VCaP (cell line): ENCODE results near the gene FBXO42.

ENCODE experiments used
- H3K27ac ChIP-seq: fragments of 450-650 bp; 2 replicates; pipeline ENCODE4 v1.5.1; 2017
- TF ChIP-seq, protein P1 (sequence below): fragments of 450-650 bp; conservative IDR thresholded peaks from 2 replicates; pipeline ENCODE4 v1.5.1; 2017; ENCODE audit warnings: mild to moderate bottlenecking, moderate library complexity

FBXO42 gene

DNA sequence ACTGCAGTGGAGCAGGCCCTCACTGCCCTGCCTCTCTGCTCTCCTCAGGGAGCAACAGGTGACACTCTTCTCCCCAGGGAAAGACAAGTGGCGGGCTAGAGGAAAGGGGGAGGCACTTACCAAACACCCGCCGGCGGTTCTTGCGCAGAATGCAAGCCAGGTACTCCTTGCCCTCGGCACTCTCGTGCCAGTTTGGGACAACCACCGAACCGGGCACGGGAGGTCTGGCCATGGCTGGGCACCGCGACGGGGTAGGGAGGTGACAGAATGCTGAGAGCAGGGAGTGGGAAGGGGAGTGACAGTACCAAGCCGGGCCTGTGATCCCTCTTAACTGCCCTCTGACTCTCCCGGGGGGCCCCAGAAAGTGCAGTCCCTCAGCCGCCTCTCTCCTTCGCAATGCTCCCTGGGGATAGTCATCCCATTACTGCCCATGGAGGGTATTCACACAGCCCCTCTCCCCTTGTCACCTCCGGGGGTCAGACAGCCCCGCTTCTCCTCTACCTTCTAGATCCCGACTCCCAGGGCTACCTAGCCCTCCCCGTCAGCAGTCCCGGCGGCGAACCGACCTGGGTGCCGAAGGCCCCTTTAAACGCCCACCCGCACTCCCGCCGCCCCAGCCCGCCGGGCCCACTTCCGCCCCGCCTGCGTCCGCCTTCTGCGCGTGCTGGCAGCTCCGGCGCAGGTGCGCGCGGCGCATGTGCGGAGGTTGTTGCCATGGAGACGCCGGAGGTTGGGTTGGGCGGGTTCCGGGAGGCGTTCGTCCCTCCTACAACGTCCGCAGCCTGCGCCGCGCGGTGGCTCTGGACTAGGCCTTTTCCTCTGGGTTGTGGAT is 115.6 kb downstream of the FBXO42 start, which contains the start of gene CPLANE2:
Gene CPLANE2 (minus strand): TSS at position 673 of the 832 bp plus-strand sequence. CDS start 441 bp downstream, at position 232.
- peak within 1 kb of the TSS; percentile 88 for H3K27ac ChIP-seq
- TF ChIP-seq, protein P1, sequence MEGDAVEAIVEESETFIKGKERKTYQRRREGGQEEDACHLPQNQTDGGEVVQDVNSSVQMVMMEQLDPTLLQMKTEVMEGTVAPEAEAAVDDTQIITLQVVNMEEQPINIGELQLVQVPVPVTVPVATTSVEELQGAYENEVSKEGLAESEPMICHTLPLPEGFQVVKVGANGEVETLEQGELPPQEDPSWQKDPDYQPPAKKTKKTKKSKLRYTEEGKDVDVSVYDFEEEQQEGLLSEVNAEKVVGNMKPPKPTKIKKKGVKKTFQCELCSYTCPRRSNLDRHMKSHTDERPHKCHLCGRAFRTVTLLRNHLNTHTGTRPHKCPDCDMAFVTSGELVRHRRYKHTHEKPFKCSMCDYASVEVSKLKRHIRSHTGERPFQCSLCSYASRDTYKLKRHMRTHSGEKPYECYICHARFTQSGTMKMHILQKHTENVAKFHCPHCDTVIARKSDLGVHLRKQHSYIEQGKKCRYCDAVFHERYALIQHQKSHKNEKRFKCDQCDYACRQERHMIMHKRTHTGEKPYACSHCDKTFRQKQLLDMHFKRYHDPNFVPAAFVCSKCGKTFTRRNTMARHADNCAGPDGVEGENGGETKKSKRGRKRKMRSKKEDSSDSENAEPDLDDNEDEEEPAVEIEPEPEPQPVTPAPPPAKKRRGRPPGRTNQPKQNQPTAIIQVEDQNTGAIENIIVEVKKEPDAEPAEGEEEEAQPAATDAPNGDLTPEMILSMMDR: no peak

DNA sequence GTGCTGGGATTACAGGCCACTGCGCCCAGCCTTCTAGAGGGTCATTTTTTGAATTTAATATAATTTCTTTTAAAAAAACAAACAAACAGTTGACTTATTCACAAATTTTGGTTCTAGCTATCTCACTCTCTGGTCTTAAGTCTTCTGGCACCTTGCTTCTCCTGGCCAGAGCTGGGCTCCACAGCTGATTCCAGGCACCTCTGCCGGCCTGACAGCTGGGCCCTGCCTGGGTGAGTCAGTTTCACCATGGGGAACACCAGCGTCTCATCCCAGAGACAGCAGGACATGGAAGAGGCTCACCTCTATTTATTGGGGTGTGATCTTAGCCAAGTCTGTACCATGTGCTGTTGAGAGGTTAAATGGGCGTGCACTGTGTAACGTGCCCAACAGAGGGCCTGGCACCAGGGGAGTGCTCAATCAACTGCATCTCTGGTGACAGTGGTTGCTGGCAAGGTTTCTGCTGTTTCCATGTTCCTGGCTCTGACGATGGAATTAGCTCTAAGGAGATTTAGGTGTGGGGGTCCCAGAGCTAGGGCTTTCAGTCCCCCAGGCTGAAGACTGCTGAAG is 116.3 kb downstream of the FBXO42 start:
- peak overlapping the region; percentile 88 for H3K27ac ChIP-seq
- TF ChIP-seq, protein P1: peak; percentile 50

- H3K27ac ChIP-seq: peak overlapping the region; percentile 88
- TF ChIP-seq, protein P1: no peak
These were observed 116.9 kb downstream of the FBXO42 start for GRCh38 chr1:16235347-16235746.

DNA sequence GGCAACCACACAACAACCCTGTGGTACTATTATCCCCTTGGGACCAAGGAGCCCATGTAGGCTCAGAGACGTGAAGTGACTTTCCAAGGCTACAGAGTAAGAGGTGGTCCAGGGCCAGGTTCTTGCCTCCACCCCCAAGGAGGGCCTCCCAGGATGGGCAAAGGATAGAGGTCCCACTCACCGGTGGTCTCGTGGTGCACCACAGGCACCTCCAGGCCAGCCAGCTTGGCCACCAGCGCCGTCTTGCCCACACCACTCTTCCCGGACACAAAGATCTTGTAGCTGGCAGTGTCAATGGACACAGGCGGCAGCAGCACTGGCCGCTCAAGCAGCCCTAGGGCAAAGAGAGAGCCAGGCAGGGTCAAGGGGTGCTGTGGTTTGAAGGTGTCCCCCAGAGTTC is 118.8 kb downstream of the FBXO42 start:
- no peak overlapping the region for H3K27ac ChIP-seq
- TF ChIP-seq, protein P1: no peak

DNA sequence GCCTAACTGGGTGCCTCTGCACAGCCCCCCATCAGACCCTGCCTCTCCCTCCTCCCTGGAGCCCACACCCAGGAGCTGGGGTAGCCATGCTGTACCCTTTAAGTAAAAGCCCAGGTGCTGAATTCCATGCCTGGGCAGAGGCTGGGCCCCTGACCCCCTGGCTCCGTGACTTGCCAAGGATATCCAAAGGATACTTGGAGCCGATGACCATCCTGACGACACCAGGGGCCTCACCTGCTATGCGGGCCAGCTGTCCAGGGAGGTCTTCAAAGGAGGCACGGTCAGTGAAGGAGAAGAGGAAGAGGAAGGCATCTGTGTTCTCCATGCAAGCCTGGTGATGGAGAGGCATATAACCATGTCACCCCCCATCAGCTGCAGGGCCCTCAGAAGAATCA is 120.0 kb downstream of the FBXO42 start:
- H3K27ac ChIP-seq: no peak overlapping the region
- TF ChIP-seq, protein P1: no peak

- H3K27ac ChIP-seq: no peak overlapping the region
- TF ChIP-seq, protein P1: no peak
These were observed 120.7 kb downstream of the FBXO42 start for GRCh38 chr1:16231331-16232315.

DNA sequence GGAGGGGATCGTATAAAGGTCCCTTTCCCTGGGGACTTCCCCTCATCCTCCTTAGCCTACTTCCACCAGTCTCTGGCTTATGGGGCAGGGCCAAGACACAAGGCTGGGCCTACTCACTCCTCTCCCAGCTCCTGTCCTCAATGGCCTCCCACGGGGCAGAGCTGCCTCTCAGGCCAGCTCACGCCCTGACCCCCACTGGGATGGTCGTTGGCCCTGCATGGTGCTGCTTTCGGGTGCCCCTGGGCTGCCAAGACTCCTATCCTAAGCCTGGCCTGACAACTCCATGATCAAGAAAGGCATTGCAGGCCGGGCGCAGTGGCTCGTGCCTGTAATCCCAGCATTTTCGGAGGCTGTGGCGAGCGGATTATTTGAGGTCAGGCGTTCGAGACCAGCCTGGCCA is 121.5 kb downstream of the FBXO42 start:
- TF ChIP-seq, protein P1: no peak
- no peak overlapping the region for H3K27ac ChIP-seq
